ENCODE data around the gene PAIP2.

DNA sequence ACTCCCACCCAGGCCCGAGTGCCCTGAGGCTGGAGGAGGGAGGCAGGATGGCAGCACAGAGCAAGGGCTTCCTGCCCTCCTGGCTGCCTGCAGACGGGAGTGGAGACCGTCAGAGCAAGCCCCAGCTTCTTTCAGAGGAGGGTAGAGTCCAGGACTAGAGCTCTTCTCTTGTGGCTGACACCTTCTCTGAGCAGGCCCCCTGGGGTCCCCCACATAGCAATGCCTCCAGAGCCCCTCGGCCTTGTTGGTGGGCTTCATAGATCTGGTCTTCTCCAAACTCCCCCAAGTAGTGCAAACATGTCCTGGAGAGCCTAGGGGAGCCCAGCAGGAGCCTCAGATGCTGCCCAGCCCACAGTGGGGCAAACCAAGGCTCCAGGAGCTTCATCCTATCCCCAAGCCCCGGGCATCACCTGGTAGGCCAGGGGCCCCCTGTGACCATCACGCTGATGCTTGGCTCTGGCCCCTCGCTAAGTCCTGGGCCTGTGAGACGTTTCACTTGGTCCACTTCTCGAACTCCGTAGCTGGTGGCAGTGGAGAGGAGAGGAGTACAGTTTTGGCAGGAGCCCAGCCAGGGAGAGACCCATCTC lies 46.0 kb downstream of the PAIP2 start:
- TF ChIP-seq, protein P1, sequence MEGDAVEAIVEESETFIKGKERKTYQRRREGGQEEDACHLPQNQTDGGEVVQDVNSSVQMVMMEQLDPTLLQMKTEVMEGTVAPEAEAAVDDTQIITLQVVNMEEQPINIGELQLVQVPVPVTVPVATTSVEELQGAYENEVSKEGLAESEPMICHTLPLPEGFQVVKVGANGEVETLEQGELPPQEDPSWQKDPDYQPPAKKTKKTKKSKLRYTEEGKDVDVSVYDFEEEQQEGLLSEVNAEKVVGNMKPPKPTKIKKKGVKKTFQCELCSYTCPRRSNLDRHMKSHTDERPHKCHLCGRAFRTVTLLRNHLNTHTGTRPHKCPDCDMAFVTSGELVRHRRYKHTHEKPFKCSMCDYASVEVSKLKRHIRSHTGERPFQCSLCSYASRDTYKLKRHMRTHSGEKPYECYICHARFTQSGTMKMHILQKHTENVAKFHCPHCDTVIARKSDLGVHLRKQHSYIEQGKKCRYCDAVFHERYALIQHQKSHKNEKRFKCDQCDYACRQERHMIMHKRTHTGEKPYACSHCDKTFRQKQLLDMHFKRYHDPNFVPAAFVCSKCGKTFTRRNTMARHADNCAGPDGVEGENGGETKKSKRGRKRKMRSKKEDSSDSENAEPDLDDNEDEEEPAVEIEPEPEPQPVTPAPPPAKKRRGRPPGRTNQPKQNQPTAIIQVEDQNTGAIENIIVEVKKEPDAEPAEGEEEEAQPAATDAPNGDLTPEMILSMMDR (IDR thresholded peaks at IDR 0.05) = no peak
- no peak for TF ChIP-seq POLR2A (IDR thresholded peaks at IDR 0.05)
